Mesodermal cell (in vitro differentiated cells): ENCODE data around the gene RPL6.
A peak's percentile ranks its signal among the peaks of the same experiment; 100 is the strongest.
"Not testable (repeated sequence)": the region's sequence is repeated elsewhere in the genome, so short reads cannot be mapped to it uniquely, and the experiment has no call there.

Experiments used
- H3K27ac ChIP-seq: 2 replicates; pipeline ENCODE4 v1.7.0; 2013; ENCODE audit warnings: mild to moderate bottlenecking, low read depth, low read length, moderate library complexity; ENCODE audit not compliant: severe bottlenecking
- H3K36me3 ChIP-seq: 2 replicates; pipeline ENCODE4 v1.7.1; 2013; ENCODE audit warnings: mild to moderate bottlenecking, low read length, moderate library complexity; ENCODE audit not compliant: control insufficient read depth, insufficient read depth
- H3K4me1 ChIP-seq: one replicate; pipeline ENCODE4 v1.7.1; 2013; ENCODE audit warnings: mild to moderate bottlenecking, low read length; ENCODE audit not compliant: insufficient read depth, control insufficient read depth, poor library complexity, severe bottlenecking
- H3K4me3 ChIP-seq: 2 replicates; pipeline ENCODE4 v1.7.0; 2013; ENCODE audit warnings: low read length, control low read depth, mild to moderate bottlenecking; ENCODE audit not compliant: insufficient read depth, poor library complexity, severe bottlenecking; ENCODE audit errors: extremely low read depth
- H3K9me3 ChIP-seq: 2 replicates; pipeline ENCODE4 v1.7.1; 2013; ENCODE audit warnings: mild to moderate bottlenecking, low read length, moderate library complexity; ENCODE audit not compliant: control insufficient read depth
- WGBS, 2 experiments: methylation state at CpG; one replicate each; pipeline ENCODE4 v1.1.5; 2013; ENCODE audit warnings: missing lambda C conversion rate in 2 of 2; ENCODE audit not compliant: insufficient coverage in 2 of 2; 5-methylcytosine and 5-hydroxymethylcytosine counted together

Gene RPL6

GRCh38 chr12:112419297-112420133 lies 10.1 kb upstream of the RPL6 start:
- peak overlapping the region; percentile 97 for H3K27ac ChIP-seq
- H3K36me3 ChIP-seq: peaks cover 26% of the 10 kb centered on the region
- WGBS, 2 experiments: 0% methylated on average over 22 to 23 of the region's 31 CpGs

GRCh38 chr12:112418608-112419296 lies 9.3 kb upstream of the RPL6 start, which contains the start of gene PTPN11:
TSS of gene PTPN11 (plus strand) at chr12:112418947. CDS start at chr12:112419112, 165 bp downstream.
- no peaks in the 10 kb centered on the region for H3K9me3 ChIP-seq
- WGBS, 2 experiments: 0% methylated on average over 62 to 79 of the region's 89 CpGs
- peaks cover 22% of the 10 kb centered on the region for H3K36me3 ChIP-seq
- H3K4me3 ChIP-seq: peak within 1 kb of the TSS; percentile 84
- peak within 1 kb of the TSS; percentile 97 for H3K27ac ChIP-seq
- H3K4me1 ChIP-seq: no peaks in the 10 kb centered on the region

More at GRCh38 chr12:112419297-112420133, 10.1 kb upstream of the RPL6 start:
- Histone ChIP-seq H3K9me3 (no peaks in the 10 kb centered on the region), H3K4me1 (no peaks in the 10 kb centered on the region), H3K4me3 (peak overlapping the region; percentile 84)

- WGBS, 2 experiments: 0 to 7% methylated on average over 1 to 11 of the region's 18 CpGs
- Histone ChIP-seq H3K4me1 (no peaks in the 10 kb centered on the region), H3K4me3 (peak overlapping the region; percentile 84)
Measured at GRCh38 chr12:112418273-112418607, 8.8 kb upstream of the RPL6 start.

GRCh38 chr12:112415457-112415856 lies 6.1 kb upstream of the RPL6 start:
- H3K36me3 ChIP-seq, H3K4me1 ChIP-seq, H3K27ac ChIP-seq, H3K4me3 ChIP-seq, H3K9me3 ChIP-seq: not testable (repeated sequence)
- WGBS, 2 experiments: 100% methylated on average over 1 of the region's 4 CpGs

More at GRCh38 chr12:112418273-112418607, 8.8 kb upstream of the RPL6 start:
- Histone ChIP-seq H3K9me3 (no peaks in the 10 kb centered on the region), H3K27ac (peak overlapping the region; percentile 97), H3K36me3 (peaks cover 22% of the 10 kb centered on the region)

- Histone ChIP-seq H3K4me3 (no peak overlapping the region), H3K9me3 (no peaks in the 10 kb centered on the region), H3K4me1 (no peaks in the 10 kb centered on the region), H3K36me3 (no peaks in the 10 kb centered on the region), H3K27ac (no peak overlapping the region)
- WGBS, 2 experiments: 14 to 45% methylated on average over 1 of the region's 2 CpGs
Measured at GRCh38 chr12:112413855-112414625, 4.6 kb upstream of the RPL6 start.

- peaks cover 5% of the 10 kb centered on the region for H3K4me1 ChIP-seq
- peak overlapping the region; percentile 83 for H3K4me3 ChIP-seq
- H3K36me3 ChIP-seq: peaks cover 35% of the 10 kb centered on the region
- 96 to 98% methylated on average over 3 to 7 of the region's 14 CpGs for WGBS, 2 experiments
- no peaks in the 10 kb centered on the region for H3K9me3 ChIP-seq
- no peak overlapping the region for H3K27ac ChIP-seq
Measured at GRCh38 chr12:112409906-112410244, 470 bp upstream of the RPL6 start.

- H3K9me3 ChIP-seq: no peaks in the 10 kb centered on the region
- 0% methylated on average over 1 of the region's 5 CpGs for WGBS, 2 experiments
- H3K36me3 ChIP-seq: peaks cover 47% of the 10 kb centered on the region
- peak overlapping the region; percentile 95 for H3K27ac ChIP-seq
- H3K4me1 ChIP-seq: peaks cover 5% of the 10 kb centered on the region
- peak overlapping the region; percentile 83 for H3K4me3 ChIP-seq
Measured at GRCh38 chr12:112408621-112409020, 784 bp downstream of the RPL6 start.

- 84 to 94% methylated on average over 3 to 5 of the region's 6 CpGs for WGBS, 2 experiments
- not testable (repeated sequence) for H3K27ac ChIP-seq
- peaks cover 47% of the 10 kb centered on the region for H3K36me3 ChIP-seq
Measured at GRCh38 chr12:112407683-112408082, 1.7 kb downstream of the RPL6 start.

GRCh38 chr12:112406519-112407488 lies 2.6 kb downstream of the RPL6 start:
- peak overlapping the region; percentile 83 for H3K4me3 ChIP-seq
- WGBS, 2 experiments: 93 to 100% methylated on average over 5 of the region's 11 CpGs
- H3K36me3 ChIP-seq: peaks cover 47% of the 10 kb centered on the region

More at GRCh38 chr12:112407683-112408082, 1.7 kb downstream of the RPL6 start:
- peak overlapping the region; percentile 83 for H3K4me3 ChIP-seq
- H3K9me3 ChIP-seq, H3K4me1 ChIP-seq: not testable (repeated sequence)

More at GRCh38 chr12:112406519-112407488, 2.6 kb downstream of the RPL6 start:
- Histone ChIP-seq H3K4me1 (peaks cover 5% of the 10 kb centered on the region), H3K9me3 (no peaks in the 10 kb centered on the region), H3K27ac (no peak overlapping the region)
